ENCODE results near the gene HS6ST2.

DNA sequence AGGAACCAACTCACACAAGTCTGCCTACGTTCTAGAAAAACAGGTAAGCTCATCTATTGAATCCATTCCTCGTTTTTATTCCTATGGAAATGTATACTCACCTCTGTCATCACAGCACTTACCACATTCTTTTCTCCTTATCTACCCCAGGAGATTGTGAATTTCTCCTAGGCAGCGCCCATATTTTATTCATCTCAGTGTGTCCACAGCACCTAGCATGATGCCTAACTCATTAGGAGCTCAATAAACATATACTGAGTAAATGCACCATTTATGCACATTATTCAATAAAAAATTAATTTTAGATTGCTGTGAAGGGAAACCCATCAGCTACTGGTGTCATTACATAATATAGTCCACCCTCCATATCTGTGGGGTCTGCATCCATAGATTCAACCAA lies 363.4 kb downstream of the HS6ST2 start:
- no peak for TF ChIP-seq CTCF (IDR thresholded peaks at IDR 0.05)
- no peak for TF ChIP-seq POLR2A (IDR thresholded peaks at IDR 0.05)
